Measurements from ENCODE around the gene OSBPL6. TPM values are rescaled to one million over a fixed set of nuclear protein-coding genes. Genes with fewer than 3 reads are reported as not detected.
A peak's percentile ranks its signal among the peaks of the same experiment; 100 is the strongest.

The OSBPL6 gene
- total and polyA plus RNA-seq, 2 donors (not counting 1 experiment from before 2014, with no cell fraction given) = 0.06 TPM; not detected in 1

DNA sequence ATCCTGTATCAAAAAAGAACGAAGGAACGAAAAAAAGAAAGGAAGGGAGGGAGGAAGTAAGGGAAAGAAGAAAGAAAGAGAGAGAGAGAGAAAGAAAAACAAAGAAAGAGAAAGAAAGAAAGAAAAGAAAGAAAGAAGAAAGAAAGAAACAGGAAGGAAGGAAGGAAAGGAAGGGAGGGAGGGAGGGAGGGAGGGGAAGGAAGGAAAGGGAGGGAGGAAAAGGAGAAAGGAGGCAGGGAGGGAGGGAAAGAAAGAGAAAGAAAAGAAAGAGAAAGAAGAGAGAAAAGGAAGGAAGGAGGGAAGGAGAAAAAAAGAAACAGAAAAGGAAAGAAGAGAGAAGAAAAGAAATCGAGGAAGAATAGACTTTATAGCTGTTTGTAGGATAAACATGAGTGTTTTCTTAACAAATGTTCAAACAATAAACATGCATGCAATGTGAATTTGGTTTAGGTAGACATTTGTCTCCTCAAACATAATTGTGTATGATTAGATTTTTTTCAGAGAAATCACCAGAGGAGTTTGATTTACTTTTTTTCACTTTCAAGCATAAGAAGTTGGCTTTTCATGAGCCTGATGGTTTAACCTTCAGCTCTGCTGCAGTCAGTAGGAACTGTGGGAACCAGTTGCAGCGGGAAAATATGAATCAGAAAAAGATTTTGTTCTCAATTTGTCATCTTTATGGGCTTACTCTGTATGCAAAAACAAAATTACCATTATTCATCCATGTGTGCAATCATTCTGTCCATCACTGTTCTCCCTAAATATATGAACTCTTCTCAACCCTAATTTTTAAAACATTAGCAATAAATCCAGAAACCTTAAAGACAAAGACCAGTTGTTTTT, 185.1 kb downstream of the OSBPL6 start:
- Histone ChIP-seq H3K9ac (ENCODE audit: low read length) (no peak overlapping the region), H3K27ac (ENCODE audit: low read length in 2 of 2) (no peak overlapping the region), H3K27me3 (replicated peaks in 1 of 4; ENCODE audit: control extremely low read depth in 1 of 4, control insufficient read depth in 3 of 4, insufficient read depth in 4 of 4, low read length in 3 of 4) (peaks cover 0 to 5% (median 0%) of the 10 kb centered on the region in 4 experiments), H3K4me1 (ENCODE audit: control insufficient read depth in 2 of 2, insufficient read depth in 2 of 2, low read length in 2 of 2) (no peaks in the 10 kb centered on the region), H4K20me1 (ENCODE audit: control insufficient read depth, insufficient read depth, low read length, poor library complexity, severe bottlenecking) (no peaks in the 10 kb centered on the region), H3K4me2 (replicated peaks; ENCODE audit: low read depth, low read length, poor library complexity, severe bottlenecking) (no peak overlapping the region), H3K9me3 (ENCODE audit: control extremely low read depth in 1 of 3, control insufficient read depth in 2 of 3, insufficient read depth in 1 of 3, low read length in 2 of 3) (no peaks in the 10 kb centered on the region), H3K4me3 (ENCODE audit: control extremely low read depth in 1 of 5, extremely low read depth in 1 of 5, insufficient read depth in 1 of 5, low read depth in 2 of 5, low read length in 4 of 5) (no peak overlapping the region), H3K36me3 (replicated peaks in 1 of 2; ENCODE audit: control extremely low read depth in 1 of 2, control insufficient read depth in 1 of 2, extremely low read depth in 1 of 2, insufficient read depth in 2 of 2, low read length in 1 of 2) (no peaks in the 10 kb centered on the region), H3K79me2 (ENCODE audit: control insufficient read depth, insufficient read depth, low read length) (no peaks in the 10 kb centered on the region), H2AFZ (ENCODE audit: insufficient read depth, low read depth, low read length, poor library complexity, severe bottlenecking) (no peak overlapping the region)
- ChIA-PET CTCF (no interaction called here), POLR2A (no interaction called here)
- TF ChIP-seq, protein P1, sequence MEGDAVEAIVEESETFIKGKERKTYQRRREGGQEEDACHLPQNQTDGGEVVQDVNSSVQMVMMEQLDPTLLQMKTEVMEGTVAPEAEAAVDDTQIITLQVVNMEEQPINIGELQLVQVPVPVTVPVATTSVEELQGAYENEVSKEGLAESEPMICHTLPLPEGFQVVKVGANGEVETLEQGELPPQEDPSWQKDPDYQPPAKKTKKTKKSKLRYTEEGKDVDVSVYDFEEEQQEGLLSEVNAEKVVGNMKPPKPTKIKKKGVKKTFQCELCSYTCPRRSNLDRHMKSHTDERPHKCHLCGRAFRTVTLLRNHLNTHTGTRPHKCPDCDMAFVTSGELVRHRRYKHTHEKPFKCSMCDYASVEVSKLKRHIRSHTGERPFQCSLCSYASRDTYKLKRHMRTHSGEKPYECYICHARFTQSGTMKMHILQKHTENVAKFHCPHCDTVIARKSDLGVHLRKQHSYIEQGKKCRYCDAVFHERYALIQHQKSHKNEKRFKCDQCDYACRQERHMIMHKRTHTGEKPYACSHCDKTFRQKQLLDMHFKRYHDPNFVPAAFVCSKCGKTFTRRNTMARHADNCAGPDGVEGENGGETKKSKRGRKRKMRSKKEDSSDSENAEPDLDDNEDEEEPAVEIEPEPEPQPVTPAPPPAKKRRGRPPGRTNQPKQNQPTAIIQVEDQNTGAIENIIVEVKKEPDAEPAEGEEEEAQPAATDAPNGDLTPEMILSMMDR (IDR thresholded peaks at IDR 0.05) = peak; percentile 8
- no peak for TF ChIP-seq EZH2 (IDR thresholded peaks at IDR 0.05; ENCODE audit: borderline replicate concordance, insufficient read depth, low read depth, low read length, poor library complexity, severe bottlenecking)
- Mint-ChIP-seq H3K27ac (no peak overlapping the region), H3K4me3 (no peak overlapping the region), H3K9me3 (ENCODE audit: insufficient read depth) (no peaks in the 10 kb centered on the region), H3K27me3 (peaks cover 29% of the 10 kb centered on the region), H3K4me1 (no peaks in the 10 kb centered on the region)
- DNase-seq = no peak
- 100% methylated on average over 1 of the region's 4 CpGs for WGBS (ENCODE audit: insufficient coverage)
- ATAC-seq (ENCODE audit: low read depth) = no peak
- intact Hi-C loops (cut with micrococcal nuclease) = no loop called here

DNA sequence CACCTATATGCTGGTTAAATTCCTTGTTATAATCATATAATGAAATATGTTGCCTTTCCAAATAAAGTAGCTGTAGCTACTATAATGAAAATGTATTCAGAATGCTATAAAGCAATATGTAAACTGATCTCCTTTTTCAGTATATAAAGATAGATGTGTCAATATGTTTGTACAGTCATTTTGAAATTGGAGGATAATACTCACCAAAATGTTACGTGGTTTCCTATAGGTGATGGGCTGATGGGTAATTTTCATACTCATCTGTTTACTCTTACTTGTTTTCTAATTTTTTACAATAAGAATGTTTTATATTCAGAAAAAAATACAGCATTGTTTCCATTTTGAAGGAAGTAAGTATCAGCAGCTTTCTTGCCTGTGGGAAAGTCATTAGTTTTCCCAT, 186.5 kb downstream of the OSBPL6 start:
- Mint-ChIP-seq H3K27ac (no peak overlapping the region), H3K4me3 (no peak overlapping the region), H3K27me3 (peaks cover 20% of the 10 kb centered on the region), H3K4me1 (no peaks in the 10 kb centered on the region), H3K9me3 (ENCODE audit: insufficient read depth) (no peaks in the 10 kb centered on the region)
- H3K36me3 ChIP-seq (replicated peaks in 1 of 2; ENCODE audit: control extremely low read depth in 1 of 2, control insufficient read depth in 1 of 2, extremely low read depth in 1 of 2, insufficient read depth in 2 of 2, low read length in 1 of 2) = no peaks in the 10 kb centered on the region
- no peak for DNase-seq
- intact Hi-C loops (cut with micrococcal nuclease) = no loop called here
- TF ChIP-seq, protein P1 (IDR thresholded peaks at IDR 0.05) = no peak
- TF ChIP-seq EZH2 (IDR thresholded peaks at IDR 0.05; ENCODE audit: borderline replicate concordance, insufficient read depth, low read depth, low read length, poor library complexity, severe bottlenecking) = no peak
- no peak overlapping the region for H3K4me3 ChIP-seq (ENCODE audit: control extremely low read depth in 1 of 5, extremely low read depth in 1 of 5, insufficient read depth in 1 of 5, low read depth in 2 of 5, low read length in 4 of 5)
- no peak overlapping the region for H2AFZ ChIP-seq (ENCODE audit: insufficient read depth, low read depth, low read length, poor library complexity, severe bottlenecking)
- CTCF ChIA-PET = no interaction called here
- WGBS (ENCODE audit: insufficient coverage) = no CpG with 5 or more reads among the region's 1 CpG
- no peaks in the 10 kb centered on the region for H3K4me1 ChIP-seq (ENCODE audit: control insufficient read depth in 2 of 2, insufficient read depth in 2 of 2, low read length in 2 of 2)
- H4K20me1 ChIP-seq (ENCODE audit: control insufficient read depth, insufficient read depth, low read length, poor library complexity, severe bottlenecking) = no peaks in the 10 kb centered on the region
- no peak overlapping the region for H3K27ac ChIP-seq (ENCODE audit: low read length in 2 of 2)
- H3K9me3 ChIP-seq (ENCODE audit: control extremely low read depth in 1 of 3, control insufficient read depth in 2 of 3, insufficient read depth in 1 of 3, low read length in 2 of 3) = no peaks in the 10 kb centered on the region
- H3K79me2 ChIP-seq (ENCODE audit: control insufficient read depth, insufficient read depth, low read length) = no peaks in the 10 kb centered on the region
- H3K9ac ChIP-seq (ENCODE audit: low read length) = no peak overlapping the region
- ATAC-seq (ENCODE audit: low read depth) = no peak
- no peak overlapping the region for H3K4me2 ChIP-seq (replicated peaks; ENCODE audit: low read depth, low read length, poor library complexity, severe bottlenecking)
- POLR2A ChIA-PET = no interaction called here
- peaks cover 0 to 5% (median 0%) of the 10 kb centered on the region in 4 experiments for H3K27me3 ChIP-seq (replicated peaks in 1 of 4; ENCODE audit: control extremely low read depth in 1 of 4, control insufficient read depth in 3 of 4, insufficient read depth in 4 of 4, low read length in 3 of 4)
